Dendritic cell treated with granulocyte-macrophage colony-stimulating factor and Interleukin-4, amounts not matched to agents 40 ng/mL and 50 ng/mL, for 4 days (primary cell): ENCODE data around the gene CCND2.

Experiments used
- H3K27ac Mint-ChIP-seq: one replicate; pipeline ENCODE4 v1.8.0; 2022; ENCODE audit warnings: mild to moderate bottlenecking, mixed read lengths
- H3K27me3 Mint-ChIP-seq: one replicate; pipeline ENCODE4 v1.8.0; 2022; ENCODE audit warnings: mild to moderate bottlenecking, mixed read lengths
- H3K36me3 Mint-ChIP-seq: one replicate; pipeline ENCODE4 v1.8.0; 2022; ENCODE audit warnings: low read depth, mixed read lengths
- H3K4me1 Mint-ChIP-seq: one replicate; pipeline ENCODE4 v1.8.0; 2022; ENCODE audit warnings: low read depth, mixed read lengths
- H3K4me3 Mint-ChIP-seq: one replicate; pipeline ENCODE4 v1.8.0; 2022; ENCODE audit warnings: mild to moderate bottlenecking, moderate library complexity, mixed read lengths
- H3K9me3 Mint-ChIP-seq: one replicate; pipeline ENCODE4 v1.8.0; 2022; ENCODE audit warnings: mixed read lengths
- intact Hi-C: fragments of 100-400 bp; cut with micrococcal nuclease; formaldehyde crosslinking; loops from one replicate; pipeline ENCODE4 v1.15.0; 2022

Gene CCND2

DNA sequence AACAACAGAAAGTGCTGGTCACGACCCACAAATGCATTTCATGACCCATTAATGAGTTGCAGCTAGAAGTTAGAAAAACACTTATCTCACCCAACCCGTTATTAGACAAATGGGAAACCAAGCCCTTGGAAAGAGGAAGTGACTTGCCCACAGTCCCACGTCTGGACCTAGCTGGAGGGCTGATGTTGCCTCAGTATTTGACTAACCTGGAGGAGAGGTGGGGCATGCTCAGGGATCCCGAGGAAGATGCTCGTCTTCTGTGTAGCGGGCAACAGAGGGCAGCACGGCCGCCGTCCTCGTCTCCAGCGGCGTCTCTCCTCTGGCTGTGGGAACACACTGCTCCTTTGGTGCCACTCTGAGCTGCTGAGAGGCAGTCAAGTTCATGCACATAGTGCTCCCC lies 12.7 kb downstream of the CCND2 start:
- Mint-ChIP-seq H3K27ac (peak overlapping the region; percentile 88), H3K36me3 (peaks cover 40% of the 10 kb centered on the region), H3K4me1 (peaks cover 72% of the 10 kb centered on the region), H3K4me3 (no peak overlapping the region), H3K27me3 (peaks cover 5% of the 10 kb centered on the region), H3K9me3 (no peaks in the 10 kb centered on the region)
- intact Hi-C loops = loop anchor here (5.0 kb wide), 2 partner anchors 36 to 414 kb away; partner anchors contain the start of genes PARP11 and TIGAR

DNA sequence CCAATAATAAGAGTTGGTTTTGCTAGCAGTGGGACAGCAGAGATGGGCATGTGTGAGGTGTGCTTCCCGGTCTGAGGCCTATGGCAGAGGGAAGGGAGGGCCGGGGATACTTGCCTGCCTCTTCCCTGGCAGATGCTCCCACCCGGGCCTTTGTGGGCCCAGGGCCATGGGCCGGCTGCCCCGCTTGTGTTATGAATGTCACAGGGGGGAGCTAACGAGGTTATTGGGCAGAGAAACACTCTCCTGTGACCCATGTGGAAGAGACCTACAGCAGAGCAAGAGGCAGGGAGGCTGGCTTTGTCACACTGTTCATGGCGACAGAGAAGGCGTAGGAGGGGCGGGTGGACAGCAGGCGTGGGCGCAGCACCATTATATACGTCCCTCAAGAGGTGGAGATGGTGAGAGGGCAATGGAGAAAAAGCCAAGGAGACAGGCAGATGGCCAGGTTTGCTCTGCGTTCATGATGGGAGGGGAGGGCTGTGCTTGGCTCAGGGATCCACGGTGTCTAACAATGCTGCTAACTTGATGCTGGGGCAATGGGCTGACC lies 13.3 kb downstream of the CCND2 start:
- Mint-ChIP-seq H3K4me3 (no peak overlapping the region), H3K9me3 (no peaks in the 10 kb centered on the region), H3K27ac (peak overlapping the region; percentile 88), H3K4me1 (peaks cover 78% of the 10 kb centered on the region), H3K27me3 (peaks cover 1% of the 10 kb centered on the region), H3K36me3 (peaks cover 34% of the 10 kb centered on the region)
- intact Hi-C loops = loop anchor here (5.0 kb wide), 2 partner anchors 35 to 415 kb away; partner anchors contain the start of genes PARP11 and TIGAR

DNA sequence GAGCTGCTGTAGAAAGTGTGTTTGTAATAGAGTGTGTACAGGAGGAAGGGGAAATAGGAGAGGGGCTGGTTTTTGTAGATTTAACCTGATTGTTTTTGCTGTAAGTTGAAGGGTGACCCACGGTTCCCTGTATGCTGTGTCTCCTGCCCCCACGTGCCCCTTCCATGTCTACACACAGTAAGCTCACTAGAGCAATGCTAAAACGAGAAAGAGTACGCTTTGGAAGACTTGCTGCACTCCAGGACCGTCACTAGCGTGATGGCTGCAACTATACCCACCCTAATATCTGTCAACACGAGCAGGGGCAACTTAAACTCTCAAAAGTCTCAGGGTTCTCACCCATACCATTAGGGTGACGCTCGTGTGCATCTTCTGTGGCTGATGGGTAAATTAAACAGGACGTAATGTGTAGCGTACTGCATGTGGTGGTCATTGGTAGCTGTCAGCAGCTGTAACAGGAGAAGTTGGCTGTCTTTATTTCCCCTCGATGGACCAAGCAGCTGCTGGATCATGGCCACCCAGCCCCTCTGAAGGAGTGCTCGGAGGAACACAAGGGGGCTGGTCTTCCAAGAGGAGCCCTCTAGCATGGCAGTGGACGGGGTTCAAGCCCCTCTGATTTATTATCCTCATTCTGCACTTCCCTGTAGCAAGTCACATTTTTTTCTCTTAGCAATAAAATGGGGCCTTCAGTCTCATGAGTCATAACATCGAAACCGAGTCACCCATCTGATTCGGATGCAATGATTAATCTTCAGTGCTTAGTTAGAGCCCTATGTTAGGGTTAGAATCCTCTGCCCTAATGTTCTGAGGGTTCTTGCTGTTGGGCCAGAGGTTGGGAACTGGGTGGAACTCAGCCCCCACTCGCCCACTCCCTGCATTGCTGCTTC lies 14.0 kb downstream of the CCND2 start:
- Mint-ChIP-seq H3K36me3 (peaks cover 28% of the 10 kb centered on the region), H3K9me3 (no peaks in the 10 kb centered on the region), H3K4me1 (peaks cover 84% of the 10 kb centered on the region), H3K27ac (peak overlapping the region; percentile 88), H3K27me3 (peaks cover 1% of the 10 kb centered on the region), H3K4me3 (peak overlapping the region; percentile 41)
- intact Hi-C loops = loop anchor here (5.0 kb wide), 2 partner anchors 35 to 415 kb away; partner anchors contain the start of genes PARP11 and TIGAR

DNA sequence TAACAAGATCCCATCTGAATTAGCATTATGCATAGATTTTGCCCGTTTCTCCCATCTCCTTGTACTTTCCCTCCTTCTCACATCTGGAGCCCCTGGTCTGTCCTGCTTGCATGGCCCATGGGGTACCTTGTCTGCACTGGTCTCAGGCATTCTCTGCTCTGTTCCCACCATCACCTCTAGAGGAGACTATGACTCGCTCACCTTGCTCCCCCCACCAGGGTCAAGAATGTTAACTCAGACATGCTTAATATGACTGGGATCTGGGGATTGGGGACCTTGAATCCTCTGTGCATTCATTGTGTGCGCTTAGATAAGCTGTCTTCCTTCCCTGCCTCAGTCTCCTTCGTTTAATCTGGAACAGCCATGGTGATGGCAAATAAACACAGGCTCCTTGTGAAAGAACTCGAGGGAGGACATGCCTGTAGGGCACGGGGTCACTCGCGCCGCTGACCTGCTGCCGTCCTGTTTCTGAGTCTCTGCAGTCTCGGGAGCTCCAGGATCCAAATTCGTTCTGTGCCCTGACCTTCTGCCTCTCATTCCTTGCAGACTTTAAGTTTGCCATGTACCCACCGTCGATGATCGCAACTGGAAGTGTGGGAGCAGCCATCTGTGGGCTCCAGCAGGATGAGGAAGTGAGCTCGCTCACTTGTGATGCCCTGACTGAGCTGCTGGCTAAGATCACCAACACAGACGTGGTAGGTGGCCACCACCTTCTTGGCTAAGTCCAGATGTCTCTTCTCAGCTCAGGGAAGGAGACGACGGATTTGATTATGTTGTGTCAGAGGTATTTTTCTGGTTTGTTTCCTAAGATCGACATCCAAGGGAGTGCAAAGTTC lies 15.0 kb downstream of the CCND2 start:
- peak overlapping the region; percentile 69 for H3K4me3 Mint-ChIP-seq
- peaks cover 18% of the 10 kb centered on the region for H3K36me3 Mint-ChIP-seq
- H3K9me3 Mint-ChIP-seq = no peaks in the 10 kb centered on the region
- peak overlapping the region; percentile 88 for H3K27ac Mint-ChIP-seq
- intact Hi-C loops = loop anchor here (5.0 kb wide), 2 partner anchors 34 to 416 kb away; partner anchors contain the start of genes PARP11 and TIGAR
- peaks cover 88% of the 10 kb centered on the region for H3K4me1 Mint-ChIP-seq
- no peaks in the 10 kb centered on the region for H3K27me3 Mint-ChIP-seq

DNA sequence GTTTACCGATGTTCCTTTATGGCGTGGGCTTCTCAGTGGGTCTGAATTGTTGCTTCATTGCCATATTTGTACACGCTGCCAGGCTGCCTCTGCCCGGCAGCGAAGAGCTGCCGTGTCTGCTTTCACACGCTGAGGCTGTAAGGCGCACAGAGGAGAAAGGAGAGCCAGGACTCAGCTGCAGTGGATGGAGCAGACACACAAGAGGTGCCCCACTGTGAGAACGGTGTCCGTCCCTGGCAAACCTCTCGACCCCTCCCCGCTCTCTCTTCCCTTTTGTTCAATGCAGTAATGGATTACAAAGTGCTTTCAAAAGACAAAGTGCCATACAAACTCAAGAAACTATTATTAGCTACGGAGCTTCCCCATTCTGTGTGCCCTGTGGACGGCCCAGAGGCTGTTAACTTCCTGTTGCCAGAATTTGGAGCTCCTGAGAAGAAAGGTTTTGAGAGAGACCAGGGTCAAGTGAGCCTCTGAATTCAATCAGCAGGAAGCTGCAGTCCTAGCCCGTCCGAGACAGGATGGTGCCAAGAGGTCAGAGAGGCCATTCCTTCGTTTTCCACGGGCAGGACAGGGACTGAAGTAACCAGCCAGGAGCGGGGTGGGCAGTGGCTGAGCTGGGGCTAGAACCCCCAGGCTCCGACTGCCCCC lies 15.8 kb downstream of the CCND2 start:
- peaks cover 86% of the 10 kb centered on the region for H3K4me1 Mint-ChIP-seq
- H3K36me3 Mint-ChIP-seq = peaks cover 10% of the 10 kb centered on the region

DNA sequence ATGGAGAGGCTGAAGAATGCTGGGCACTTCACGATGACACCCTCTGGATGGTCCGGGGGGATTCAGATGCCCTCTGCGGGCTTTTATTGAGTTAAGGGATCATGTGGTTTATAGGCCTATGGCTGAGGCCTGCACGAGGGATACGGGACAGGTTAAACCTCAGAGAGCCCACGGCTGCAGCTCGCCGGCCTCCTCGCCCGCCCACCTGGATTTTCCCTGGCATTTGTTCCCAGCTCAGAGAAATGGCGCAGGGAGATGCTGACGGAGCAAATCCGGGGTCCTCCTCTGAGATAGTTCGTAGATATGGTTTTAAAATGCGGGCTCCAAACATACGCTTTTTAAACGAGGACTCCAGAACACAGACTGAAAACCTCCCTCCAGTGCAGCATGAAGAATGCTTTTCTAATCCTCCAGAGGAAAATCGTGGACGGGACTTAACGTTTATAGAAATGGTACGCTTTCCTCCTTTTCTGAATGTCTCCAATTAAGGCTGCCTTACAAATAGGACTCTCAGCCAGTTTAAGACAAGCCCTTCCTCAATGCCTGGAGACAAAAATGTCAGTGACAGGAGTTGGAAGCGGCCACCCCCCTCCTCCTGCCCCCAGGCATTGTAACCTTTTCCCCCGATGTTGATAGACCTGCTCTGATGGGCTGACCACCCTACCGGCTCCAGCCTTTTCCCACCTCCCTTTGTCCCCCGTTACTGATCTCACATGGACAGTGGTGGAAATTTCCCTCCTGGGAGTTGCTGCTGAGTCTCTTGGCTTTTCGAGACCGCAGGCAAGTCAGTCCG lies 16.6 kb downstream of the CCND2 start:
- Mint-ChIP-seq H3K9me3 (no peaks in the 10 kb centered on the region), H3K27me3 (no peaks in the 10 kb centered on the region), H3K4me3 (peak overlapping the region; percentile 69), H3K4me1 (peaks cover 91% of the 10 kb centered on the region), H3K36me3 (peaks cover 13% of the 10 kb centered on the region), H3K27ac (peak overlapping the region; percentile 88)
- intact Hi-C loops = loop anchor here (5.0 kb wide), 2 partner anchors 32 to 418 kb away; partner anchors contain the start of genes PARP11 and TIGAR

More for the DNA sequence above, 15.8 kb downstream of the CCND2 start:
- H3K9me3 Mint-ChIP-seq = no peaks in the 10 kb centered on the region
- intact Hi-C loops = loop anchor here (5.0 kb wide), 2 partner anchors 33 to 417 kb away; partner anchors contain the start of genes PARP11 and TIGAR
- H3K27me3 Mint-ChIP-seq = no peaks in the 10 kb centered on the region
- H3K4me3 Mint-ChIP-seq = peak overlapping the region; percentile 69
- H3K27ac Mint-ChIP-seq = peak overlapping the region; percentile 88

DNA sequence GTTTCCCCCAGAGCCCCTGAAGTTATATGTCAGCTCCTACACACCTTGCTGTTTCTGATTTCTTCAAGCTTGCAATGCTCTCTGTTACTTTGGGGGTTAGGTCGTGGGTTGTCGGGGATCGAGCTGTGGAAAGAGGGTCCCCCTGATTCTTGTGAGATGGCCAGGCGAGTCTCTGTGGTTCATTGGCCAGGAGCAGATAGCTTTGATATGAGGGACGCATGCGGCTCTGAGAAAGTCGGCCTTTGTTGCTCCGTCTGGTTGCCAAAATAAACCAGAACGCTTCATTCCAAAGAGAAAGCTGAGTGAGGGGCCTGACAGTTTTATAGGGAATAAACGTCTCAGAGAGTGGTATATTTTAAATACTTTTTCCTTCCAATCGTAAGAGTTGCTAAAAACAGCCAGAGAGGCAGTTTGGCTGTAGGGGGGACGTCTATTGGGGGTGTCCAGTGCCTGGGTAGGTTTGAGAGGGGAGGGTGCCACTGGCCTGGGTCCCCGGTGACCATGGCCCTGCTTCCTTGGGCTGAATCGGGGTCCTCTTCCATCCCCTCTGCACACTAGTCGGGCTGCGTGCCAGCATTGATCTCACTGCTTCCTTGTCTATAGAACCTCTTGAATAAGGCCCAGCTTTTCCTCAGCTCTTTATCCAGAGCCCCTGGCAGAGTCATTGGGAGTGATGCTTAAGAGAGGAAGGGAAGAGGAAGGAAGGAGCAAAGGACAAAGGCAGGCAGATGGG lies 18.9 kb downstream of the CCND2 start:
- Mint-ChIP-seq H3K9me3 (no peaks in the 10 kb centered on the region), H3K4me1 (peaks cover 68% of the 10 kb centered on the region), H3K4me3 (no peak overlapping the region), H3K27me3 (no peaks in the 10 kb centered on the region), H3K36me3 (peaks cover 16% of the 10 kb centered on the region), H3K27ac (no peak overlapping the region)
- intact Hi-C loops = no loop called here

DNA sequence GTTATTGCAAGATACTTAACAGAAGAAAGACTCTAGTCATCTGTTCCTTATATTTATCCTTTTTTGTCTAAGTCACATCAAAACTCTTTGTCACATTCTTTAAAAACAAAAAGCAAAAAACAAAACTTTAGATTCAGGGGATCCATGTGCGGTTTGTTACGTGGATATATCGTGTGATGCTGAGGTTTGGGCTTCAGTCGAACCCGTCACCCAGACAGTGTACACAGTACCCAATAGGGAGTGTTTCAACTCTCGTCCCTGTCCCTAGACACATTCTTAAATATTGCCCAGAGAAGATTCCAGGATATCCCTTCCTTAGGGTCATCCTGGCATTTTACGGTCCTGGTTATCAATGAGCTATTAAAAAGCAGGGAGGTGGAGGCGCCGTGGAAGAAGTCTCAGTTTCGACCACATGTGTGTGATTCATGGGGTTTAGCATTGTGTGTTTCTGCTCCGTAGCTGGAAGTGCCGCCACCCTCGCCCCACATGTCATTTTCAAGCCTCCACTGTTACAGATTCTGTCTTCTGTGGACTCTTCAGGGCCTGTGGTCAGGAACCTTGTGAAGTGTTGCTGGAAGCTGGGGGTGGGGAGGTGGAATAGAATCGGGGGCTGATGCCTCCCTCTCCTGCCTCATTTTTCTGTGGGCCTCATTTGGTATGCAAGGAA lies 19.9 kb downstream of the CCND2 start:
- intact Hi-C loops = no loop called here
- peaks cover 62% of the 10 kb centered on the region for H3K4me1 Mint-ChIP-seq
- peaks cover 16% of the 10 kb centered on the region for H3K36me3 Mint-ChIP-seq
- no peaks in the 10 kb centered on the region for H3K9me3 Mint-ChIP-seq
- no peak overlapping the region for H3K4me3 Mint-ChIP-seq
- H3K27ac Mint-ChIP-seq = peak overlapping the region; percentile 44
- H3K27me3 Mint-ChIP-seq = no peaks in the 10 kb centered on the region

DNA sequence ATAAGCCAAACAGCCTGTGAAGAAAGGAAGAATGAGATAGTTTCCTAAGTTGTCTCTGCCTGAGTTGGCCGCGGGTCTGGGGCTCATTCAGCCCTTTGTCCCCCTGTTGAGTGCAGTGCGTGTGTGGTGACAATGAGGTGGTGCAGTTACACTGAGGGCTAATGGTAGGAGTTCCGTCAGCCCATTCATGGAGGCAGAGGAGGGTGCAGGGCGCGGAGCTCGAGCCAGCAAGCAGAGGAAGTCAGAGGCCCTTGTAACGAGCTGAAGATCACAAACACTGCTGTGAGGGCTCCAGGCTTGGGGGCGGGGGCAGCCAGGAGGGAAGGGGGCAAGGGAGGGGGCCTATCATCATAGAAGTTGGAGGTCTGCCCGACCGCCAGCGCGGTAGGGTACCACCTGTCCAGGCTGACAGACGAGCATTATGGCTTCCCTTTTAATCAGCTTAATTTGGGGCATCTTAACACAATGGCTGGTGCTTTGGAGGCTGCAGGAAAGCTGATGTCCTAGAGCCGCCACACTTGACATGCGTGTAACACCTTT lies 20.5 kb downstream of the CCND2 start:
- H3K4me1 Mint-ChIP-seq = peaks cover 57% of the 10 kb centered on the region
- no peaks in the 10 kb centered on the region for H3K27me3 Mint-ChIP-seq
- peaks cover 16% of the 10 kb centered on the region for H3K36me3 Mint-ChIP-seq
- no peaks in the 10 kb centered on the region for H3K9me3 Mint-ChIP-seq
- intact Hi-C loops = no loop called here
- peak overlapping the region; percentile 44 for H3K27ac Mint-ChIP-seq
- no peak overlapping the region for H3K4me3 Mint-ChIP-seq

DNA sequence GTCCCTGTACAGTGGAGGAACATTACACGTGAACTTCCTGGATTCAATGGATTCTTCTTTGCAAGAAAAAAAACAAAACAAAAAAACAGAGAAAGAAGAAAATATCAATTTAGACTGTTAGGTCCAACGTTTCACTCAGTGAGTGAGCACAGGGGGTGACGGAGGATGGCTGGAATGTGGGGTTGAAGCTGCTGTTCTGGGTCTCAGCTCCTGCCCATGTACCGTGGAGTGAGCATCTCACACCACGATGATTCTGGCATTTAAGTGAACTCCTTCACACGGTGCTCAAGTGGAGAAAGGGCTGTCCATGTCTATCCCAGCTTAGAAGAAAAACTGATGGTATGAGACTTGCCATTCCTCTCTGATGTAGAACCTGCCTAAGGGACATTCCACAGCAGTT lies 23.2 kb downstream of the CCND2 start:
- H3K9me3 Mint-ChIP-seq = no peaks in the 10 kb centered on the region
- intact Hi-C loops = no loop called here
- H3K36me3 Mint-ChIP-seq = peaks cover 18% of the 10 kb centered on the region
- H3K4me3 Mint-ChIP-seq = no peak overlapping the region
- peaks cover 35% of the 10 kb centered on the region for H3K4me1 Mint-ChIP-seq
- no peak overlapping the region for H3K27ac Mint-ChIP-seq
- no peaks in the 10 kb centered on the region for H3K27me3 Mint-ChIP-seq

DNA sequence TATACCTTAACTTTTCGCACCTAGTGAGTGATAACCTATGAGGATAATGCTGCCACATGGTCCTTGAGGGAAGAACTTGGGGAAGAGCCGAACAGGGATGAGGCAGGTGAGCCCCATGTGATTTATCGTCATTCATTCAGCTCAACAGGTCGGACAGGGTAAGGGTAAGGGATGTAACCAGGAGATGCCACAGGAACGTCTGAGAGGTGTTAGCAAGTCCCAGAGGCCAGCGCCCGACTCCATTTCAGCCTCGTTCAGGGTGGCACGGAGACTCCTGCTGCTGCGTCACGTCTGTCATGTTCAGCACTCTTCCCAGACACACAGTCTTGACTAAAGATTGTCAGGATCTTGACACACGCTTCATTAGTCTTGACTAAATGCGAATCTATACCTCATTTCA lies 24.1 kb downstream of the CCND2 start:
- no peaks in the 10 kb centered on the region for H3K9me3 Mint-ChIP-seq
- intact Hi-C loops = no loop called here
- no peak overlapping the region for H3K4me3 Mint-ChIP-seq
- H3K27me3 Mint-ChIP-seq = no peaks in the 10 kb centered on the region
- H3K4me1 Mint-ChIP-seq = peaks cover 28% of the 10 kb centered on the region
- peaks cover 27% of the 10 kb centered on the region for H3K36me3 Mint-ChIP-seq
- no peak overlapping the region for H3K27ac Mint-ChIP-seq
